Neural progenitor cell (in vitro differentiated cells): ENCODE data around the gene CD180. TPM values are rescaled to one million over a fixed set of nuclear protein-coding genes. Genes with fewer than 3 reads are reported as not detected.

ENCODE experiments used
- DNase-seq: peaks from one replicate; pipeline ENCODE4 v3.0.0-alpha.2; 2016; ENCODE audit warnings: low spot score
- H2AFZ ChIP-seq: fragments of 200-600 bp; sonication (generic); replicated peaks from 2 replicates; pipeline ENCODE4 v1.6.1; 2016; ENCODE audit warnings: antibody characterized with exemption
- H3F3A ChIP-seq: fragments of 200-600 bp; sonication (generic); 2 replicates; pipeline ENCODE4 v1.6.1; 2016; ENCODE audit warnings: antibody characterized with exemption, low read depth
- H3K27ac ChIP-seq: fragments of 200-600 bp; sonication (generic); 2 replicates; pipeline ENCODE4 v1.5.1; 2016; ENCODE audit warnings: mild to moderate bottlenecking
- H3K27me3 ChIP-seq: fragments of 200-600 bp; sonication (generic); 2 replicates; pipeline ENCODE4 v1.6.1; 2016; ENCODE audit warnings: mild to moderate bottlenecking, moderate library complexity
- H3K36me3 ChIP-seq: fragments of 200-600 bp; sonication (generic); 2 replicates; pipeline ENCODE4 v1.5.1; 2016
- H3K4me1 ChIP-seq: fragments of 200-600 bp; sonication (generic); 2 replicates; pipeline ENCODE4 v1.6.1; 2016; ENCODE audit warnings: mixed run types
- H3K4me2 ChIP-seq: fragments of 200-600 bp; sonication (generic); 2 replicates; pipeline ENCODE4 v1.6.1; 2016
- H3K4me3 ChIP-seq: fragments of 200-600 bp; sonication (generic); 2 replicates; pipeline ENCODE4 v1.5.1; 2016
- H3K79me2 ChIP-seq: fragments of 200-600 bp; sonication (generic); 2 replicates; pipeline ENCODE4 v1.6.1; 2016; ENCODE audit warnings: low read depth
- H3K9ac ChIP-seq: fragments of 200-600 bp; sonication (generic); 2 replicates; pipeline ENCODE4 v1.6.1; 2016
- H3K9me3 ChIP-seq: fragments of 200-600 bp; sonication (generic); 2 replicates; pipeline ENCODE4 v1.5.1; 2016; ENCODE audit warnings: low read depth
- H4K20me1 ChIP-seq: fragments of 200-600 bp; sonication (generic); 2 replicates; pipeline ENCODE4 v1.6.1; 2016; ENCODE audit warnings: low read depth
- H3K27ac Mint-ChIP-seq: 3 replicates; pipeline ENCODE4 v1.8.0; 2021; ENCODE audit warnings: mixed read lengths
- H3K27me3 Mint-ChIP-seq: 2 replicates; pipeline ENCODE4 v1.8.0; 2022; ENCODE audit warnings: low read depth, mild to moderate bottlenecking, inconsistent platforms, moderate library complexity, mixed read lengths; ENCODE audit not compliant: insufficient read depth
- H3K36me3 Mint-ChIP-seq: 3 replicates; pipeline ENCODE4 v1.8.0; 2021; ENCODE audit warnings: mixed read lengths
- H3K4me1 Mint-ChIP-seq: 3 replicates; pipeline ENCODE4 v1.8.0; 2021; ENCODE audit warnings: mixed read lengths
- H3K4me3 Mint-ChIP-seq: 3 replicates; pipeline ENCODE4 v1.8.0; 2021; ENCODE audit warnings: mild to moderate bottlenecking, moderate library complexity, mixed read lengths
- H3K9me3 Mint-ChIP-seq: 3 replicates; pipeline ENCODE4 v1.8.0; 2020; ENCODE audit warnings: mixed read lengths
- EZH2 ChIP-seq: fragments of 200-600 bp; sonication (generic); IDR thresholded peaks from 2 replicates; pipeline ENCODE4 v1.6.1; 2017; ENCODE audit warnings: antibody characterized with exemption, mild to moderate bottlenecking, moderate library complexity
- EZH2phosphoT487 ChIP-seq: fragments of 200-600 bp; sonication (generic); IDR thresholded peaks from 2 replicates; pipeline ENCODE4 v1.6.1; 2017; ENCODE audit warnings: antibody characterized with exemption
- total RNA-seq: library from RNA; depleted of rRNA; stranded (reverse); fragments of >200 nt; gene quantifications from 2 replicates; pipeline ENCODE4 v1.2.3, GENCODE V29; 2015; ENCODE audit warnings: low replicate concordance
- TF ChIP-seq, protein P1 (sequence below): fragments of 200-600 bp; sonication (generic); IDR thresholded peaks from 2 replicates; pipeline ENCODE4 v1.5.1; 2017; ENCODE audit warnings: antibody characterized with exemption, mild to moderate bottlenecking

Gene CD180
- total RNA-seq, 1 donor from 2014 or later = not detected

DNA sequence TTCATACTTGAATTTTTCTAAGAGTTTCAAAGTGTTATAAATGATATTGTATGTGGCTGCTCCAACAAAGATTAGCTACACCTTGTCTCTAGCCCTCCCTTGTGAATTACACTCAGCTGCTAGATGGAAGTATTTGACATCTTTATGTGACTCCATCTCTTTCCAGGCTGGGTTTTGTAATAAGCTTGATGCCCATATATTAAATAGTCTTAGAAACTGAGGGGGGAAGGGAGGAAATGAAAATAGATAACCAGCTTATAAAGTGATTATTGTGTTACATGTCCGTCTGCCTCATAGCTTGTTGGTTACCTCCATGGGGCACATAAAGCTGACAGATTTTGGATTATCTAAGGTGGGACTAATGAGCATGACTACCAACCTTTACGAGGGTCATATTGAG is 63.4 kb downstream of the CD180 start:
- H3K4me3 Mint-ChIP-seq = no peak overlapping the region
- H3K4me1 Mint-ChIP-seq = no peaks in the 10 kb centered on the region
- no peaks in the 10 kb centered on the region for H3K27me3 Mint-ChIP-seq
- Histone ChIP-seq H3K4me3 (no peak overlapping the region), H3F3A (no peaks in the 10 kb centered on the region), H3K36me3 (no peaks in the 10 kb centered on the region), H4K20me1 (no peaks in the 10 kb centered on the region), H3K9me3 (no peaks in the 10 kb centered on the region), H3K27ac (no peak overlapping the region), H3K4me2 (no peak overlapping the region), H2AFZ (no peak overlapping the region), H3K9ac (no peak overlapping the region), H3K79me2 (no peaks in the 10 kb centered on the region), H3K27me3 (no peaks in the 10 kb centered on the region), H3K4me1 (no peaks in the 10 kb centered on the region)
- peaks cover 4% of the 10 kb centered on the region for H3K36me3 Mint-ChIP-seq
- H3K27ac Mint-ChIP-seq = no peak overlapping the region
- TF ChIP-seq, protein P1, sequence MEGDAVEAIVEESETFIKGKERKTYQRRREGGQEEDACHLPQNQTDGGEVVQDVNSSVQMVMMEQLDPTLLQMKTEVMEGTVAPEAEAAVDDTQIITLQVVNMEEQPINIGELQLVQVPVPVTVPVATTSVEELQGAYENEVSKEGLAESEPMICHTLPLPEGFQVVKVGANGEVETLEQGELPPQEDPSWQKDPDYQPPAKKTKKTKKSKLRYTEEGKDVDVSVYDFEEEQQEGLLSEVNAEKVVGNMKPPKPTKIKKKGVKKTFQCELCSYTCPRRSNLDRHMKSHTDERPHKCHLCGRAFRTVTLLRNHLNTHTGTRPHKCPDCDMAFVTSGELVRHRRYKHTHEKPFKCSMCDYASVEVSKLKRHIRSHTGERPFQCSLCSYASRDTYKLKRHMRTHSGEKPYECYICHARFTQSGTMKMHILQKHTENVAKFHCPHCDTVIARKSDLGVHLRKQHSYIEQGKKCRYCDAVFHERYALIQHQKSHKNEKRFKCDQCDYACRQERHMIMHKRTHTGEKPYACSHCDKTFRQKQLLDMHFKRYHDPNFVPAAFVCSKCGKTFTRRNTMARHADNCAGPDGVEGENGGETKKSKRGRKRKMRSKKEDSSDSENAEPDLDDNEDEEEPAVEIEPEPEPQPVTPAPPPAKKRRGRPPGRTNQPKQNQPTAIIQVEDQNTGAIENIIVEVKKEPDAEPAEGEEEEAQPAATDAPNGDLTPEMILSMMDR = no peak
- TF ChIP-seq EZH2phosphoT487 (no peak), EZH2 (no peak)
- no peak for DNase-seq
- no peaks in the 10 kb centered on the region for H3K9me3 Mint-ChIP-seq

GRCh38 chr5:67129768-67130167 is 66.8 kb downstream of the CD180 start:
- Histone ChIP-seq H3K4me3 (no peak overlapping the region), H3K27me3 (no peaks in the 10 kb centered on the region), H3K4me1 (no peaks in the 10 kb centered on the region), H3K36me3 (no peaks in the 10 kb centered on the region), H3K9me3 (peaks cover 4% of the 10 kb centered on the region), H3K9ac (no peak overlapping the region), H3K79me2 (no peaks in the 10 kb centered on the region), H4K20me1 (no peaks in the 10 kb centered on the region), H3K4me2 (no peak overlapping the region), H2AFZ (no peak overlapping the region), H3K27ac (no peak overlapping the region), H3F3A (no peaks in the 10 kb centered on the region)
- DNase-seq = no peak
- Mint-ChIP-seq H3K27ac (no peak overlapping the region), H3K9me3 (peaks cover 5% of the 10 kb centered on the region), H3K4me1 (no peaks in the 10 kb centered on the region), H3K4me3 (no peak overlapping the region), H3K36me3 (peaks cover 3% of the 10 kb centered on the region), H3K27me3 (no peaks in the 10 kb centered on the region)
- TF ChIP-seq EZH2 (no peak), EZH2phosphoT487 (no peak)
- TF ChIP-seq, protein P1 = no peak
